ENCODE measurements around the gene ZNF771. TPM values are rescaled to one million over a fixed set of nuclear protein-coding genes. Genes with fewer than 3 reads are reported as not detected.

Gene ZNF771
- total RNA-seq, 2 experiments from 2014 or later = 4.2 to 5.2 TPM

DNA sequence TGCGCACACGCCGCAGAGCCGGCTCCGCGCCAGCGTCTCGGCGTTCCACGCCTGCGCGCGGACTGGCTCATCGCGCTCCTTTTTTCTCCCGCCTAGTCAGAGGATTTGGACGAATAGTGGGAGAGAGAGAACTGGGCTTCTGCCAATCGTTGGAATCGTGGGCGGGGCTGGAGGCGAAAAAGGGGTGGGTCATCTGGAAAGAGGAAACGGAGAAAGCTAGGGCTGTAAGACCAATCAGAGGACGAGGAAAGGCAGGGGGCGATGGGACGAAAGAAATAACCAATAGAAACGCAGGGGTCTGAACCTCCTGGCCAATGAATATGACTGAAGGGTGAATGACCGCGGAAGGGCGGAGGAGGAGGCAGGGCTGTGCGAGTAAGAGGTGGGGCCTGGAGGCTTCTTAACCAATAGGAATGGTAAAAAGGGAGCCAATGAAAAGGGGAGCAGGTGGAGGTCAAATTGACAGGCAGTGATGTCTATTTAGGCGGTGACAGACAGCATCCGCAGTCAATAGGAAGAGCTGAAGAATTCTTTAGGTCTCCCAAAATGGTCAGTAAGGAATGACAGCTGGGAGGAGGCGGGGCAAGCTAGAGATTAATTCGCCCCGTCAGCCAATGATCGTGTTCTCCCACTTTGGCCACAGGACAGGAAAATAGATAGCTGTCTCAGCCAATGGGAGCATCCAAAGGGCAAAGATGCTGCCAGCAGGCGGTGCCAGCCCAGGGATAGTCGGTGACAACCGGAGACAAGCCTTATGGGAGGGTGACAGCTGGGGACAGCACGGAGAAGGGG is 36.8 kb upstream of the ZNF771 start, which contains the start of gene TBC1D10B:
Gene TBC1D10B, minus strand, starts transcription at position 39 of the 792 bp plus-strand sequence. CDS start 311 bp downstream, outside the sequence.
- Mint-ChIP-seq H3K27ac (peak within 1 kb of the TSS; percentile 94), H3K9me3 (no peaks in the 10 kb centered on the region), H3K4me1 (peaks cover 35% of the 10 kb centered on the region), H3K4me3 (peak within 1 kb of the TSS; percentile 93), H3K27me3 (peaks cover 4% of the 10 kb centered on the region), H3K36me3 (peaks cover 10% of the 10 kb centered on the region)
- peak; percentile 98 for DNase-seq

DNA sequence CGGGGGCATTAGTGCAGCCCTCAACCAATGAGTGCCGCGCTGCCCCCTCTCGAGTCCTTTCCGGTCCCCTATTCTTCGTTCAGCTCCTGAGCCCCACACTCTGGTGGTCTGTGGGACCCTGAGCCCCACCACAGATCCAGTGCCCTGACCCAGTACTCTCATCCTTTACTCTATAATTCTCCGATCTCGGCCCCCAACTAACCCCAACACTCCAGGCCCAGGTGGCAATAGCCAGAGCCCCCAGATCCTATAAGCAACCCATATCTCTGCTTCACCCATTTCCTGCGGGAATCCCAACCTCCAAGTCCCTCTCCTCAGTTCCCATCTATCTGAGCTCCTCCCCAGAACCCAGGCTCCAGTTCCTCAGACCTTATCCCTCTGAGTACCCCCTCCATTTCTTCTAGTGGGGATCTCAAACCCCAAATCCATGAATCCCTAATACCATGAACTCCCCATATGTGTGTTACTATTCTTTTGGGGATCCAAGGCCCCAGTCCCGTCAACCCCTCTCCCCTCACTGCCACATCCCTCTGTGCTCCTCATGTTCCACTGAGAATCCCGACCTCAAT is 36.1 kb upstream of the ZNF771 start:
- Mint-ChIP-seq H3K27me3 (peaks cover 4% of the 10 kb centered on the region), H3K4me1 (peaks cover 34% of the 10 kb centered on the region), H3K9me3 (no peaks in the 10 kb centered on the region), H3K36me3 (peaks cover 9% of the 10 kb centered on the region), H3K27ac (peak overlapping the region; percentile 94), H3K4me3 (peak overlapping the region; percentile 83)
- DNase-seq = no peak

DNA sequence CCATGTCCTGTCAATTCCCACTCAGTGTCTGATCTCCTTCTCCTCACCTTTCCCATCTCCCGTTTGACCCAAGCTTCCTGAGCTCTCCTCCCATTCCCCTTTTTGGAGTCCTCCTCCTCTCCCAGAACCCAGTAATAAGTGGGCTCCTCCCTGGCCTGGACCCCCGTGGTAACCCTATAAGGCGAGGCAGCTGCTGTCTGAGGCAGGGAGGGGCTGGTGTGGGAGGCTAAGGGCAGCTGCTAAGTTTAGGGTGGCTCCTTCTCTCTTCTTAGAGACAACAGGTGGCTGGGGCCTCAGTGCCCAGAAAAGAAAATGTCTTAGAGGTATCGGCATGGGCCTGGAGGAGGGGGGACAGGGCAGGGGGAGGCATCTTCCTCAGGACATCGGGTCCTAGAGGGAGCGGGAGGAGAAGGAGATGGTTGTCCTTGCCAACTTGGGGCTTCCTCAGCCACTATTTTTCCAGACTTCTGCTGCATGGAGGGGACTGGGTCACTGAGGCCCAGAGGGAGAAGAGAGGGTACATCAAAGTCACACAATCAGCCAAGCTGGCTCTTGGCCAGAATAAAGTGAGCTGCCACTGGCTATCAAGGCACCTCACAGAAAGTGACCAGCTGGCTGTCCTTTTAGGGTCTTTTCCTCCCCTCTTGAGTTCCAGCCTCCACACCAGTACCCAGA is 35.2 kb upstream of the ZNF771 start:
- H3K36me3 Mint-ChIP-seq = peaks cover 10% of the 10 kb centered on the region
- H3K9me3 Mint-ChIP-seq = no peaks in the 10 kb centered on the region
- H3K27ac Mint-ChIP-seq = peak overlapping the region; percentile 94
- peaks cover 4% of the 10 kb centered on the region for H3K27me3 Mint-ChIP-seq
- peaks cover 28% of the 10 kb centered on the region for H3K4me1 Mint-ChIP-seq
- no peak for DNase-seq
- peak overlapping the region; percentile 83 for H3K4me3 Mint-ChIP-seq

DNA sequence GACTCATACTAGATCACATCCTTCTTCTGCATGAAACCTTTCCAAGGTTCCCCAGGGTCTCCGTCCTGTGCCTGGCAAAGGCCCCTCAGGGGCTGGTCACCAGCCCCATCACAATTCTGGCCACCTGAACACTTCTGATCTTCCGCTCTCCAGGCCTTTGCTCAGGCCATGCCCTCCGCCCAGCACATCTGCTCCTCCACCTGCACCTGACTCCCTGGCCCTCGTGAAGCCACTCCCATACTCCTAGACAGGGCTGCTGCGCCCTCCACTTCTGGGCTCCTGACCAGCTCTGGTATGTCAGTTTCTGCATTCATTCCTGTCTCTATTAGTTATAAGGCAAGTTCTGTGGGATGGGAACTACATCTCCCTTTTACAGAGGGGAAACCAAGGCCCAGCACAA is 34.7 kb upstream of the ZNF771 start:
- no peaks in the 10 kb centered on the region for H3K9me3 Mint-ChIP-seq
- H3K27ac Mint-ChIP-seq = peak overlapping the region; percentile 36
- no peak for DNase-seq
- no peak overlapping the region for H3K4me3 Mint-ChIP-seq
- peaks cover 4% of the 10 kb centered on the region for H3K27me3 Mint-ChIP-seq
- peaks cover 12% of the 10 kb centered on the region for H3K36me3 Mint-ChIP-seq
- peaks cover 27% of the 10 kb centered on the region for H3K4me1 Mint-ChIP-seq

DNA sequence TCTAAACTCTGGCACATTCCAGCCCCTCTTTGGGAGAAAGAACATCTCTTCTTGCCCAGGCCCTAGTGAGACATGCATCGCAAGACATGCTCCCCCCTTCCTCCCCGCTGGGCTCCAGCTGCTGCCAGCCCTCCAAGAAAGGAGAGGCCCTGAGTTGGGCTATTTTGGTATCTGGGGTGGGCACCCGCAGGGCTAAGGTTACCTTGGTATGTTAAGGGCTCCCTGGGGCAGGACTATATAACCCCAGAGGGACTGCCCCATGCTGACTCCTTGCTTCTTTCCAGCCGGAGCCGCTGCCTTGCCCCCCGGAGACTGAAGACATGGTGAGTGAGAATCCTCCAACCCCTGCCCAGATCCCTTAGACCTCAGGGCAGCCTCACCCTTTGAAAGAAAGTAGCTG is 32.9 kb upstream of the ZNF771 start, which contains the start of gene MYL11:
Gene MYL11, plus strand, starts transcription at position 265 of the 400 bp plus-strand sequence. Its CDS starts 56 bp downstream, at position 321.
- no peak for DNase-seq
- Mint-ChIP-seq H3K4me1 (peaks cover 30% of the 10 kb centered on the region), H3K36me3 (peaks cover 19% of the 10 kb centered on the region), H3K27me3 (peaks cover 6% of the 10 kb centered on the region), H3K4me3 (no peak within 1 kb of the TSS), H3K9me3 (no peaks in the 10 kb centered on the region), H3K27ac (peak within 1 kb of the TSS; percentile 48)

DNA sequence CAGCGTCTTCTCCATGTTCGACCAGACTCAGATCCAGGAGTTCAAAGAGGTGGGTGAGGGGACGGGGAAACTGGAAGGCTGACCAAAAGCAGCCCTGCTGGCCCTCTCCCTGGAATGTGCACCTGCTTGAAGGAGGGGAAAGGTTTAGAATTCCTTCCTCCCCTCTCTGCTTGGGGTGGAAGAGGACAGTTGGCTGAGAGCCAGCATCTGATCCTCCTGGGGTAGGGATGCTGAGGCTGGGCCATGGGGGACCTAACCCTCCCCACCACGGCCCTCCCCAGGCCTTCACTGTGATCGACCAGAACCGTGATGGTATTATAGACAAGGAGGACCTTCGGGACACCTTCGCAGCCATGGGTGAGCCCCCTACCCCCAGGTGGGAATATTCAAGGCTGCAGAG is 31.5 kb upstream of the ZNF771 start:
- H3K4me3 Mint-ChIP-seq = no peak overlapping the region
- no peak for DNase-seq
- no peaks in the 10 kb centered on the region for H3K9me3 Mint-ChIP-seq
- peaks cover 3% of the 10 kb centered on the region for H3K27me3 Mint-ChIP-seq
- H3K36me3 Mint-ChIP-seq = peaks cover 29% of the 10 kb centered on the region
- peak overlapping the region; percentile 42 for H3K27ac Mint-ChIP-seq
- H3K4me1 Mint-ChIP-seq = peaks cover 39% of the 10 kb centered on the region

DNA sequence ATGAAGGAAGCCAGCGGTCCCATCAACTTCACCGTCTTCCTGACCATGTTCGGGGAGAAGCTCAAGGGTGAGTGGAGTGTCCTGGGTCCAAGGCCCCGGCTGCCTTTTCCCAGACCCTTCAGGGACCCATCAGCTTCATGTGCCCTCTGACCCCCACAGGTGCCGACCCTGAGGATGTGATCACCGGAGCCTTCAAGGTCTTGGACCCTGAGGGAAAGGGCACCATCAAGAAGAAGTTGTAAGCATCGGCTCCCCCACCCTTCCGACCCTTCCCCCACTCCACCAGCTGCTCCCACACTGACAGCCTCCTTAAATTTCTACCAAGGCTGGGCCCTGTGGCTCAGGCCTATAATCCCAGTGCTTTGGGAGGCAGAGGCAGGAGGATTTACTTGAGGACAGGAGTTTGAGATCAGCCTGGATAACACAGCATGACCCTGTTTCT is 30.9 kb upstream of the ZNF771 start:
- H3K4me3 Mint-ChIP-seq = no peak overlapping the region
- H3K36me3 Mint-ChIP-seq = peaks cover 35% of the 10 kb centered on the region
- H3K27ac Mint-ChIP-seq = peak overlapping the region; percentile 100
- DNase-seq = no peak
- no peaks in the 10 kb centered on the region for H3K9me3 Mint-ChIP-seq
- H3K27me3 Mint-ChIP-seq = peaks cover 3% of the 10 kb centered on the region
- peaks cover 41% of the 10 kb centered on the region for H3K4me1 Mint-ChIP-seq

DNA sequence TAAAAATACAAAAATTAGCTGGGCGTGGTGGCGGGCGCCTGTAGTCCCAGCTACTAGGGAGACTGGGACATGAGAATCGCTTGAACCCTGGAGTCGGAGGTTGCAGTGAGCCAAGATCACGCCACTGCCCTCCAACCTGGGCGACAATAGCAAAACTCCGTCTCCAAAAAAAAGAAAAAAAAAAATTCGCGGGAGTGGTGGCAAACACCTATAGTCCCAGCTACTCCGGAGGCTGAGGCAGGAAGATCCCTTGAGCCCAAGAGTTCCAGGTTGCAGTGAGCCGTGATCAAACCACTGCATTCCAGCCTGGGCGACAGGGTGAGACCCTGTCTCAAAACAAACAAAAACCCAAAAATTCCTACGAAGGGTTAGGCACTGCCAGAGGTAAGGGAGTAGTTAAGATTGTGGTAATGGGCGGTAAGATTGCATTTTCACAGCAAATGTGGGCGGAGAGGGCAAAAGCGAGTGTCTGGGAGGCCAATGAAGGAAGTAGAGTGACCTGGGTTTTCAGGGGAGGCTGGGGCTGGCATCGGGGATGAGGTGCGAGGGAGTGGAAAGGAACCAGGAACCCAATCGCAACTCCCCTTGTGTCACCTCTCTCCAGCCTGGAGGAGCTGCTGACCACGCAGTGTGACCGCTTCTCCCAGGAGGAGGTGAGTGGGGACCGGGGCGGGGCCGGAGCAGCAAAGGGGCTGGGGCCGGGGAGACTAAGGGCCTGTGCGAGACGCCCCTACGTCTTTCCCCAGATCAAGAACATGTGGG is 30.2 kb upstream of the ZNF771 start:
- peaks cover 38% of the 10 kb centered on the region for H3K36me3 Mint-ChIP-seq
- peaks cover 3% of the 10 kb centered on the region for H3K27me3 Mint-ChIP-seq
- peaks cover 37% of the 10 kb centered on the region for H3K4me1 Mint-ChIP-seq
- H3K4me3 Mint-ChIP-seq = peak overlapping the region; percentile 96
- no peaks in the 10 kb centered on the region for H3K9me3 Mint-ChIP-seq
- H3K27ac Mint-ChIP-seq = peak overlapping the region; percentile 100
- DNase-seq = no peak

DNA sequence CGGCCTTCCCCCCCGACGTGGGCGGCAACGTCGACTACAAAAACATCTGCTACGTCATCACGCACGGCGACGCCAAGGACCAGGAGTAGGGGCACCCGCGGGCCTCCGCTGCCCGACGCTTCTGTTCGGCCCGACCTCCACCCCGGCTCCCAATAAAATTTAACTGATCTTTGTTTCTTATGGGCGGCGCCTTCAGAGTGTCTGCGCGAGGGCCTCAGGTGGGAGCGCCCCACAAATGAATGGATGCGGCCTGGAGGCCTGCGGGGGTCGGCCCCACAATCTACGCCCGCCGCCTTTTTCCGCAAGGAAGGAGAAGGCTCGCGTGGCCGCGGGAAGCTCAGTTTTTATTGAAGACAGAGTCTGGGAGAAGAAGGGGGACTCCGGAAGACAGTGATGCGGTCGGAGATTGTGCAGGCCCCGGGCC is 29.6 kb upstream of the ZNF771 start:
- peak; percentile 85 for DNase-seq
- H3K27me3 Mint-ChIP-seq = peaks cover 3% of the 10 kb centered on the region
- peak overlapping the region; percentile 100 for H3K27ac Mint-ChIP-seq
- peak overlapping the region; percentile 96 for H3K4me3 Mint-ChIP-seq
- H3K36me3 Mint-ChIP-seq = peaks cover 38% of the 10 kb centered on the region
- no peaks in the 10 kb centered on the region for H3K9me3 Mint-ChIP-seq
- H3K4me1 Mint-ChIP-seq = peaks cover 41% of the 10 kb centered on the region

DNA sequence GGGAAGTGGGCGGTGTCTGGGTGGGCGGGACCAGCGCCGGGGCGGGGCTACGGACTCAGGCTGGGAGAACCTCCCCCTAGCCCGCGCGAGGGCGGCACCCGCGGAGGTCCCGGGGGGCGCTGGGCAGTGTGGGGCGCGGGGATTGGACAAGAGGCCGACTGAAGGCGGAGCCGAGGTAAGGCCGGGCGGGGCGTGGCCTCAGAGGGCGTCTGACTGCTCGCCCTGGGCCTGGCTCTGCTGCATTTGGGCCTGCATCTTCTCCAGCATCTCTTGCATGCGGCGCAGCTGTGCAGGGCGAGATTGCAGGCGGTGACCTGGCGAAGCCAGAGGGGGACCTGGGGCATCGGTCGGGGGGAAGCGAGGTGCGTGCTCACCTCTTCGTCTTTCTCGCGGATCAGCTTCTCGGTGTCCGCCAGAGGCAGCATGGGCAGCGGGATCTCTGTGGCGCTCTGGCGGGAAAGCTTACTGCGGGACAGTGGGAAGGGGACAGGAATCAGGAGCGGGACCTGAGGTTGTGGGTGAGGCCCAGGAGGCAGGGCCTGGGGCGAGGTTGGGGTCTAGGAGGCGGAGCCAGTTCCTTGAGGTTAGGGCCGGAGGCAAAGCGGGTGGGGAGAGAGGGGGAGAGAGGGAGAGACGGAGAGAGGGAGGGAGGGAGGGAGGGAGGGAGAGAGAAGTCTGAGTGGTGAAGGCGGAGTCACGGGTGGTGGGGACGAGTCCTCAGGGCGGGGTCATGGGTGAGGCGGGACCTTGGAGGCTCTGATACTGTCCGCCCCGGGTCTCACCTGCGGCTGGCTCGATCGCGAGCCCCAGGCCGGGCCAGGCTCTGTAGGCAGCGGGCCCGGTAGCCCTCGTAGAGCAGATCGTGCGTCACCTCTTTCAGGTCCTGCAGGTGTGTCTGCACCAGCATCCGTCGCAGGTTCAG is 28.9 kb upstream of the ZNF771 start:
- Mint-ChIP-seq H3K4me1 (peaks cover 44% of the 10 kb centered on the region), H3K9me3 (no peaks in the 10 kb centered on the region)

DNA sequence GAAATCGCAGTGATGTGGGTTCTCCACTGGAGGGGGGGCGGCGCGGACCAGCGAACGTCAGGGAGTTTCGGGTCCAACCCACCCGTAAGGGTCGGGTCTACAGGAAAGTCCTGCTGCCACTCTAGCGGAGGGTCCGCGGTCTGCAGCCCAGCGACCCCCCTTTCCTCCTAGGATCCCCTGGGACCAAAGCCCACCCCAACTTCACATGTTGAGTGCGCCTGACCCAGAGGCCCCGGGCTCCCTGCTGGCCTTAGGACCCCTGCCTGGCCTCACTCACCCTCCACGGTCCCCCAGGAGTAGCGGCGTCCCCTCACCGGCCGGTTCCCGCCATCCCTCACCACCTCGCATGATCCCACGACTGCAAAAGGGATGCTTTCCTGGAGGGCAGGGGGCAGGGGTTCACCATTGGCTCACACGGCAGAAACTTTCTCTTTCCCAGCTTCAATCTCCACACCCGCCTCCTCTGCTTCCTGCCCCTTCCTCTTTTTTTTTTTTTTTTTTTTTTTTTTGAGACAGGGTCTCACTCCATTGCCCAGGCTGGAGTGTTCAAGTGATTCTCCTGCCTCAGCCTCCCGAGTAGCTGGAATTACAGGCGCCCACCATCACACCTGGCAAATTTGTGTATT is 28.1 kb upstream of the ZNF771 start:
- peaks cover 42% of the 10 kb centered on the region for H3K36me3 Mint-ChIP-seq
- H3K9me3 Mint-ChIP-seq = no peaks in the 10 kb centered on the region
- H3K27me3 Mint-ChIP-seq = peaks cover 3% of the 10 kb centered on the region
- H3K27ac Mint-ChIP-seq = peak overlapping the region; percentile 100
- H3K4me1 Mint-ChIP-seq = peaks cover 47% of the 10 kb centered on the region
- no peak for DNase-seq
- peak overlapping the region; percentile 96 for H3K4me3 Mint-ChIP-seq

More for the DNA sequence above, 28.9 kb upstream of the ZNF771 start:
- Mint-ChIP-seq H3K27ac (peak overlapping the region; percentile 100), H3K4me3 (peak overlapping the region; percentile 96), H3K36me3 (peaks cover 38% of the 10 kb centered on the region), H3K27me3 (peaks cover 3% of the 10 kb centered on the region)
- DNase-seq = peak; percentile 100

DNA sequence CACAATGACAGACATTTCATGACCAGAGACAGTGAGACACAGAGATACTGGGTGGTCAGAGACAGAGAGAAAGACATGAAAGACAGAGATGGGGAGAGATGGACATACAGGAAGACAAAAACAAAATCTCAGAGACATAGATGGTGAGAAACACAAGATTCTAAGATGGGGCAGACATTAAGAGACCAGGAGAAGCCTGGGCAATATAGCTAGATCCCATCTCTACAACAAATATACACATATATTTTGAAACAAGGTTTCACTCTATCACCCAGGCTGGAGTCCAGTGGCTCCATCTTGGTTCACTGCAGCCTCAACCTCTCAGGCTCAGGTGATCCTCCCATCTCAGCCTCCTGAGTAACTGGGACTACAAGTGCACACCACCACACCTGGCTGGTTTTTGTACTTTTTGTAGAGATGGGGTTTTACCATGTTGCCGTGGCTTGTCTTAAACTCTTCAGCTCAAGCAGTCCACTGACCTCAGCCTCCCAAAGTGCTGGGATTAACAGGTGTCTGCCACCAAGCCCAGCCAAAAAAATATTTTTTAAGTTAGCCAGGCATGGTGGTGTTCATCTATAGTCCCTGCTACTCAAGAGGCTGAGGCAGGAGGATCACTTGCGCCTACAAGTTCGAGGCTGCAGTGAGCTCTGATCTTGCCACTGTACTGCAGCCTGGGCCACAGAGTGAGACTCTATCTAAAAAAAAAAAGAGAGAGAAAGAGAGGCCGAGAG is 27.2 kb upstream of the ZNF771 start:
- Mint-ChIP-seq H3K27me3 (peaks cover 3% of the 10 kb centered on the region), H3K4me1 (peaks cover 47% of the 10 kb centered on the region), H3K9me3 (no peaks in the 10 kb centered on the region), H3K36me3 (peaks cover 42% of the 10 kb centered on the region), H3K27ac (peak overlapping the region; percentile 100), H3K4me3 (peak overlapping the region; percentile 96)
- DNase-seq = no peak

DNA sequence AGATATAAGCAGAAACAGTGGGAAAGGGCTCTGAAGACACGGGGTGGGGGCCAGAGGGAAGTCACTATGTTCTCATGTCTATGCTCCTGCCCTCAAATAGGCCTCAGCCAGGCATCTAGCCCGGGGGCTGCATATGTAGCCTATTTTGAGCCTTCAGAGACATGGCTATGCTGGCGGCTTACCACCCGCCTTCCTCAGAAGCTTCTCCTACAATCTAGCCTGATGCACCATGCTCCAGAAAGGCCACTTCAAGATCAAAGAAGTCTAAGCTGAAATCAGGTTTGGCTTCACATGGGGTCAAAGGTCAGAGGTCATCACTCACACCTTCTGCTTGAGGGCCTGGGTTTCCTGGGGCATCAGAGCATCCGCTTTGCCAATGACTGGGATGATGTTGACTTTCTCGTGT is 26.6 kb upstream of the ZNF771 start:
- Mint-ChIP-seq H3K4me1 (peaks cover 45% of the 10 kb centered on the region), H3K4me3 (peak overlapping the region; percentile 92), H3K36me3 (peaks cover 42% of the 10 kb centered on the region), H3K27ac (peak overlapping the region; percentile 96), H3K9me3 (no peaks in the 10 kb centered on the region), H3K27me3 (peaks cover 3% of the 10 kb centered on the region)
- DNase-seq = no peak

All from activated naive CD8-positive, alpha-beta T cell treated with anti-CD3 and anti-CD28 coated beads for 36 hours (primary cell).